Prostate gland (tissue), 2 donors: Measurements from ENCODE around the gene TMEM141. TPM values are rescaled to one million over a fixed set of nuclear protein-coding genes. Genes with fewer than 3 reads are reported as not detected.

ENCODE experiments used
- DNase-seq: peaks from one replicate; pipeline ENCODE4 v3.0.0-alpha.2; 2019; ENCODE audit warnings: low spot score
- H3K27ac ChIP-seq, 2 donors: fragments of 200-600 bp; sonication (generic); 2 replicates each; pipeline ENCODE4 v1.5.1; 2017 to 2019
- H3K27me3 ChIP-seq: fragments of 200-600 bp; sonication (generic); replicated peaks from 2 replicates; pipeline ENCODE4 v1.5.1; 2019; ENCODE audit not compliant: insufficient read depth
- H3K36me3 ChIP-seq, 2 donors: fragments of 200-600 bp; sonication (generic); 1 replicate in 1 of 2; 2 replicates in 1 of 2; pipeline versions ENCODE4 v1.5.1 to v1.8.1; 2017 to 2019
- H3K4me1 ChIP-seq: fragments of 200-600 bp; sonication (generic); replicated peaks from 2 replicates; pipeline ENCODE4 v1.5.1; 2019
- H3K4me3 ChIP-seq, 2 donors: fragments of 200-600 bp; sonication (generic); 2 replicates each; pipeline ENCODE4 v1.5.1; 2017 to 2019
- H3K9me3 ChIP-seq: fragments of 200-600 bp; sonication (generic); 2 replicates; pipeline ENCODE4 v1.5.1; 2017
- POLR2A ChIP-seq: fragments of 450-650 bp; IDR thresholded peaks from one replicate; pipeline ENCODE4 v1.6.1; 2016; ENCODE audit warnings: antibody characterized with exemption, mild to moderate bottlenecking
- POLR2AphosphoS5 ChIP-seq: sonication (generic); formaldehyde crosslinking; IDR thresholded peaks from one replicate; pipeline ENCODE4 v1.6.1; 2017; ENCODE audit warnings: antibody characterized with exemption
- WGBS: methylation state at CpG from one replicate; pipeline ENCODE4 v1.1.5; 2018; 5-methylcytosine and 5-hydroxymethylcytosine counted together
- intact Hi-C: fragments of 100-400 bp; cut with DNase I; formaldehyde crosslinking; loops from one replicate; pipeline ENCODE4 v1.14.2; 2022
- total RNA-seq, 2 donors: library from RNA; depleted of rRNA; stranded (reverse); fragments of >200 nt; gene quantifications; one replicate each; pipeline ENCODE4 v1.1.0, GENCODE V29; 2016
- TF ChIP-seq, protein P1 (sequence below), 4 experiments: fragments of 200-600 bp in 2 of 4; fragments of 450-650 bp in 2 of 4; sonication (generic) in 2 of 4; IDR thresholded peaks; 1 replicate in 3 of 4; 2 replicates in 1 of 4; pipeline ENCODE4 v1.5.1; 2016 to 2019; ENCODE audit warnings: antibody characterized with exemption in 4 of 4, mild to moderate bottlenecking in 2 of 4, moderate library complexity in 2 of 4

The TMEM141 gene
- total RNA-seq, 2 donors from 2014 or later, result 181 to 335 TPM

GRCh38 chr9:136771907-136772415, 19.2 kb upstream of the TMEM141 start:
- 63% methylated on average over 3 of the region's 3 CpGs for WGBS
- H3K36me3 ChIP-seq, result no peaks in the 10 kb centered on the region
- no peak overlapping the region for H3K27ac ChIP-seq
- no peaks in the 10 kb centered on the region for H3K4me1 ChIP-seq
- no peaks in the 10 kb centered on the region for H3K9me3 ChIP-seq
- no peak overlapping the region for H3K4me3 ChIP-seq
- H3K27me3 ChIP-seq, result no peaks in the 10 kb centered on the region
- TF ChIP-seq, protein P1, sequence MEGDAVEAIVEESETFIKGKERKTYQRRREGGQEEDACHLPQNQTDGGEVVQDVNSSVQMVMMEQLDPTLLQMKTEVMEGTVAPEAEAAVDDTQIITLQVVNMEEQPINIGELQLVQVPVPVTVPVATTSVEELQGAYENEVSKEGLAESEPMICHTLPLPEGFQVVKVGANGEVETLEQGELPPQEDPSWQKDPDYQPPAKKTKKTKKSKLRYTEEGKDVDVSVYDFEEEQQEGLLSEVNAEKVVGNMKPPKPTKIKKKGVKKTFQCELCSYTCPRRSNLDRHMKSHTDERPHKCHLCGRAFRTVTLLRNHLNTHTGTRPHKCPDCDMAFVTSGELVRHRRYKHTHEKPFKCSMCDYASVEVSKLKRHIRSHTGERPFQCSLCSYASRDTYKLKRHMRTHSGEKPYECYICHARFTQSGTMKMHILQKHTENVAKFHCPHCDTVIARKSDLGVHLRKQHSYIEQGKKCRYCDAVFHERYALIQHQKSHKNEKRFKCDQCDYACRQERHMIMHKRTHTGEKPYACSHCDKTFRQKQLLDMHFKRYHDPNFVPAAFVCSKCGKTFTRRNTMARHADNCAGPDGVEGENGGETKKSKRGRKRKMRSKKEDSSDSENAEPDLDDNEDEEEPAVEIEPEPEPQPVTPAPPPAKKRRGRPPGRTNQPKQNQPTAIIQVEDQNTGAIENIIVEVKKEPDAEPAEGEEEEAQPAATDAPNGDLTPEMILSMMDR (IDR thresholded peaks at IDR 0.05), result no peak
- TF ChIP-seq POLR2AphosphoS5 (no peak), POLR2A (no peak)
- intact Hi-C loops, result no loop called here
- no peak for DNase-seq

- no peaks in the 10 kb centered on the region for H3K36me3 ChIP-seq
- no peaks in the 10 kb centered on the region for H3K4me1 ChIP-seq
- TF ChIP-seq, protein P1 (IDR thresholded peaks at IDR 0.05), result no peak
- TF ChIP-seq POLR2AphosphoS5 (no peak), POLR2A (no peak)
- intact Hi-C loops, result no loop called here
- H3K9me3 ChIP-seq, result no peaks in the 10 kb centered on the region
- DNase-seq, result no peak
- no peaks in the 10 kb centered on the region for H3K27me3 ChIP-seq
- 100% methylated on average over 2 of the region's 7 CpGs for WGBS
- H3K4me3 ChIP-seq, result no peak overlapping the region
- H3K27ac ChIP-seq, result no peak overlapping the region
These were observed 17.6 kb upstream of the TMEM141 start for GRCh38 chr9:136773386-136774044.

DNA sequence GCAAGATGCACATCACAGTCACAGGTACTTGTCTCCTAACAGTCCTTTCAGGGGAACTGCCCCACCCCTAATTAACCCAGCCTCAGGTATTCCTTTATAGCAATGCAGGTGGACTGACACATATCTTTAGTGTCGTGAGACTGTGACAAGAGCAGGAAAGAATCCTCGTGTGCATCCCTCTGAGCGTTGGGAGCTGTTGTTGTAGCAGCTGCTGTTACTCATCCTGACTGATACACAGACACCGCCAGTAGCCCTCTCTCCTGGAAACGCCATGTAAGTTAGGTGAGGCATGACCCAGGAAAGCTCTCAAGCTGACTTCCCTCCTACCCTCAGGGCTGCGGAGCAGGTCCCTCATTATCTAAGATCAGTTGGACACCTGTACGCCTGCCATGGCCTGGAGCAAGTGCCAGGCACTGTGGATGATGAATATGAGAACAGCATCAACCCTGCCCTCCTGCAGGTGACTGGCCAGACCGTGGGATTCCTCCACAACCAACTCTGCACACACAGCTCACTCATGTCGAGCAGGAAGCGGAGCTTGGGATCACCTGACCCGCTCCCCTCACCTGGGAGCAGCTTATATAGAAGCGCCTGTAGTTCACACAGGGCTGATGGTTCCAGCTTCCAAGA, 16.6 kb upstream of the TMEM141 start:
- WGBS, result 79% methylated on average over 8 of the region's 12 CpGs
- Histone ChIP-seq H3K4me1 (no peaks in the 10 kb centered on the region), H3K4me3 (no peak overlapping the region), H3K36me3 (no peaks in the 10 kb centered on the region), H3K27me3 (no peaks in the 10 kb centered on the region), H3K27ac (no peak overlapping the region), H3K9me3 (no peaks in the 10 kb centered on the region)
- intact Hi-C loops, result no loop called here
- DNase-seq, result no peak
- TF ChIP-seq, protein P1 (IDR thresholded peaks at IDR 0.05), result no peak

DNA sequence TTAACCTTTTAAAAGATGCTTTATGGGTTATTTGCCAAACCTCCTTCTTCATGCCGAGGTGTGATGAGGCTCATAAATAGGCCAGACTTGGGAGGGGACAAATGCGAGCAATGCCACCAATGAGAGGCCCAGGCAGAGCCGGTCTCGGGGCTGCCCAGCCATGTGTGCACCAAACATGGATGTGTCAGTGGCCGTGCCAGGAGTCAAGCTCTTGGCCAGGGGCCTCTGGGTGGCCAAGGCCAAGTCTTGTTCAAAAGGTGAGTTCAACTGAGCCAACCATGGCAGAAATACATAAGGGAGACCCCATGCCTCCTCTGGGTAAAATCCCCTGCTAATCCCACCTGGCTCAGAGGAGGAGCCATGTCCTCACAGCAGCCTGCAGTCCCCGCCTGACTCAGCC, 16.0 kb upstream of the TMEM141 start:
- H3K36me3 ChIP-seq, result no peaks in the 10 kb centered on the region
- WGBS, result 83% methylated on average over 6 of the region's 6 CpGs
- intact Hi-C loops, result no loop called here
- H3K4me3 ChIP-seq, result no peak overlapping the region
- H3K27me3 ChIP-seq, result no peaks in the 10 kb centered on the region
- no peak for DNase-seq
- H3K9me3 ChIP-seq, result no peaks in the 10 kb centered on the region
- no peaks in the 10 kb centered on the region for H3K4me1 ChIP-seq
- H3K27ac ChIP-seq, result no peak overlapping the region
- TF ChIP-seq POLR2A (no peak), POLR2AphosphoS5 (no peak)
- TF ChIP-seq, protein P1 (IDR thresholded peaks at IDR 0.05), result no peak

DNA sequence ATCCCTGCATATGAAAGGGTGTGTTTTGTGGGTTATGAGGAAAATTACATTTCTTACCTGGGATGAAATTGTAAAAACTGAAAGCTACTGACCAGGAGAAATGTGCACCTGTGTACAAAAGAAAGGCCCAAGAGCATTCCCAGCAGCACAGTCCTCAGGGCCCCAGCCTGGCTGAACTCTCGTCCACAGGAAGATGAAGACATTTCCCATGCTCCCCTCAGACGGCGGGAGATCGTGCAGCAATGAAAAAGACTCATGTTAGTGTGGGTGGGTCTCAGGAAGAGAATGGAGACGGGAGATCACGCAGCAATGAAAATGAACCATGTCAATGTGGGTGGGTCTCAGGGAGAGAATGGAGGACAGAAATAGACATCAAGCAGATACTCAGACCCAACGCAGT, 14.2 kb upstream of the TMEM141 start:
- TF ChIP-seq POLR2A, result no peak
- no peak for TF ChIP-seq POLR2AphosphoS5
- TF ChIP-seq, protein P1 (IDR thresholded peaks at IDR 0.05), result no peak
- Histone ChIP-seq H3K9me3 (no peaks in the 10 kb centered on the region), H3K4me1 (no peaks in the 10 kb centered on the region), H3K27ac (no peak overlapping the region), H3K36me3 (no peaks in the 10 kb centered on the region), H3K27me3 (no peaks in the 10 kb centered on the region), H3K4me3 (no peak overlapping the region)
- 58% methylated on average over 7 of the region's 7 CpGs for WGBS
- no peak for DNase-seq
- intact Hi-C loops, result no loop called here
